IPS-18a (cell line): ENCODE results near the gene TUBB6.

ENCODE experiments used
- H3K27ac ChIP-seq: one replicate; pipeline ENCODE4 v1.5.1; 2013; ENCODE audit warnings: low read length
- H3K27me3 ChIP-seq: one replicate; pipeline ENCODE4 v1.6.1; 2013; ENCODE audit warnings: mild to moderate bottlenecking, low read length; ENCODE audit not compliant: control insufficient read depth, insufficient read depth
- H3K36me3 ChIP-seq: one replicate; pipeline ENCODE4 v1.6.1; 2013; ENCODE audit warnings: low read depth, low read length; ENCODE audit not compliant: control insufficient read depth
- H3K4me1 ChIP-seq: one replicate; pipeline ENCODE4 v1.6.1; 2013; ENCODE audit warnings: low read depth, low read length; ENCODE audit not compliant: control insufficient read depth
- H3K4me3 ChIP-seq: one replicate; pipeline ENCODE4 v1.5.1; 2013; ENCODE audit warnings: low read length
- H3K9ac ChIP-seq: one replicate; pipeline ENCODE4 v1.6.1; 2013; ENCODE audit warnings: mild to moderate bottlenecking, low read length, moderate library complexity
- H3K9me3 ChIP-seq: one replicate; pipeline ENCODE4 v1.6.1; 2013; ENCODE audit warnings: low read depth, low read length; ENCODE audit not compliant: control insufficient read depth

TUBB6 gene

GRCh38 chr18:12374401-12374800 lies 66.4 kb downstream of the TUBB6 start:
- no peaks in the 10 kb centered on the region for H3K27me3 ChIP-seq
- no peaks in the 10 kb centered on the region for H3K4me1 ChIP-seq
- peaks cover under 1% of the 10 kb centered on the region for H3K36me3 ChIP-seq
- H3K27ac ChIP-seq: no peak overlapping the region
- no peak overlapping the region for H3K4me3 ChIP-seq
- H3K9ac ChIP-seq: no peak overlapping the region
- H3K9me3 ChIP-seq: no peaks in the 10 kb centered on the region
